Measurements from ENCODE around the gene LRCOL1. TPM values are rescaled to one million over a fixed set of nuclear protein-coding genes. Genes with fewer than 3 reads are reported as not detected.

LRCOL1 gene
- total RNA-seq, 2 experiments from 2014 or later, result not detected

DNA sequence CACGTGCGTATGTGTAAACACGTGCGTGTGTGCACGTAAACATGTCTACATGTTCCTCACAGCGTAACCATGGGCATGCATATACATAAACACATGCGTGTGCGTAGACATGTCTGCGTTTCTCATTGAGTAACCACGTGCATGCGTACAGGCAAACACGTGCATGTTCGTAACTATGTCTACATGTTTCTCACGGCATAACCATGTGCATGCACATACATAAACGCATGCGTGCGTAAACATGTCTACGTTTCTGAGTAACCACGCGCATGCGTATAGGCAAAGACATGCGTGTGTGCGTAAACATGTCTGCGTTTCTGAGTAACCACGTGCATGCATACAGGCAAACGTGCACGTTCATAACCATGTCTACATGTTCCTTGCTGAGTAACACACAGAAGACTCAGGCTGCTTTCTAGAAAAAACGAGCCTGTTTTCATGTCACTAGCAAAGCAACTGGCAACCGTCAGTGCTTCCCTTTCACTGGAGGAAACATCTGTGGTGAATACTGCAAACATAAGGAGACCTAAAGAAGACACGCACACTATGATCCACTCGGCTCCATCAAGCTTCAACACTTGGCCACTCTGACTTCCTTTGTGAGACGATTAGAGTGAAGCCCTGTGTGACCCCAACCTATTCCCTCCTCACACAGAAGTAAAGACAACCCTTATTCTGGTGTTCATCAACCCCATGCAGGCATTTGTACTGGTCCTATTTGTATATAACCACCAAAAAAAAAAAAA, 47.9 kb upstream of the LRCOL1 start:
- no peaks in the 10 kb centered on the region for H3K27me3 Mint-ChIP-seq

DNA sequence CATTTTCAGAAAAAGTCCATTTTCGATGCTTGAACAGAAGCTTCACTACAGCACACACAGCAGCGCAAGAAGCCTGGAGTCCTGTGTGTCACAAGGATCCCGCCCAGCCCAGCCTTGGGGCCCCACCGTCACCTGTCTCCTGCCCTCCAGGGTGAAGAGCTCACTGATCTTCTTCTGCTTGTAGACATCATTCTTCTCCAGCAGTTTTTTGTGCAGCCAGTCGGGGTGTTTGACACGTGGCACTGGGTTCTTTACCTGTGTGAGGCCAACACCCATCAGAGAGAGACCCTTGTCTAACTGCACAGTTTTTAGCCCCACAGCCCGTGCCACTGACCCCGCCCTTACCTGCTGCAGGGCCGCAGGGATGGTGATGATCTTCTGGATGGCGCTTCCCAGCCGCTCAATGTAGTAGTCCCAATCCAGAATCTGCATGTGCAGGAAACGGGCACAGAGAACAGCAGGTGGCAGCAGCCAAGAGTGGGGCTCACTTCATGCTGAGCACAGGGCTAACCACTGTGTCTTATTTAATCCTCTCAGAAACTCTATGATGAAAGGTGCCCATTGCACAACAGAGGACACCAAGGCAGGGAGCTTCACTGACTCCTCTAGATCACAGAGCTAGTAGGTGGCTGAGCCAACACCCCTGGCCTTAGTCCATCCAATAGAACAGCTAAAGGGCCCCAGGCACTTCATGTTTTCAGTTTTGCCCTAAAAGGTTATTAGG, 46.8 kb upstream of the LRCOL1 start:
- intact Hi-C loops (cut with DNase I, micrococcal nuclease), result no loop called here
- Mint-ChIP-seq H3K4me1 (ENCODE audit: low read depth) (peaks cover 18% of the 10 kb centered on the region), H3K27ac (no peak overlapping the region), H3K4me3 (no peak overlapping the region), H3K36me3 (ENCODE audit: low read depth) (peaks cover 90% of the 10 kb centered on the region), H3K9me3 (no peaks in the 10 kb centered on the region), H3K27me3 (no peaks in the 10 kb centered on the region)
- peaks cover 6% of the 10 kb centered on the region for H3K4me1 ChIP-seq (ENCODE audit: insufficient read depth, low read length)
- CTCF ChIA-PET, result no interaction called here
- H3K27me3 ChIP-seq (ENCODE audit: control insufficient read depth in 1 of 2, insufficient read depth in 2 of 2, low read length in 2 of 2), result no peaks in the 10 kb centered on the region
- ATAC-seq (ENCODE audit: poor library complexity), result no peak
- no peak overlapping the region for H3K27ac ChIP-seq (ENCODE audit: low read depth in 1 of 2, low read length in 2 of 2)
- POLR2A ChIA-PET, result no interaction called here
- H3K36me3 ChIP-seq (ENCODE audit: insufficient read depth, low read length), result peaks cover 90% of the 10 kb centered on the region
- H3K9me3 ChIP-seq (ENCODE audit: control insufficient read depth in 1 of 2, insufficient read depth in 1 of 2, low read length in 2 of 2), result no peaks in the 10 kb centered on the region
- no peak for DNase-seq
- H3K4me3 ChIP-seq (ENCODE audit: low read length), result no peak overlapping the region
- TF ChIP-seq, protein P1, sequence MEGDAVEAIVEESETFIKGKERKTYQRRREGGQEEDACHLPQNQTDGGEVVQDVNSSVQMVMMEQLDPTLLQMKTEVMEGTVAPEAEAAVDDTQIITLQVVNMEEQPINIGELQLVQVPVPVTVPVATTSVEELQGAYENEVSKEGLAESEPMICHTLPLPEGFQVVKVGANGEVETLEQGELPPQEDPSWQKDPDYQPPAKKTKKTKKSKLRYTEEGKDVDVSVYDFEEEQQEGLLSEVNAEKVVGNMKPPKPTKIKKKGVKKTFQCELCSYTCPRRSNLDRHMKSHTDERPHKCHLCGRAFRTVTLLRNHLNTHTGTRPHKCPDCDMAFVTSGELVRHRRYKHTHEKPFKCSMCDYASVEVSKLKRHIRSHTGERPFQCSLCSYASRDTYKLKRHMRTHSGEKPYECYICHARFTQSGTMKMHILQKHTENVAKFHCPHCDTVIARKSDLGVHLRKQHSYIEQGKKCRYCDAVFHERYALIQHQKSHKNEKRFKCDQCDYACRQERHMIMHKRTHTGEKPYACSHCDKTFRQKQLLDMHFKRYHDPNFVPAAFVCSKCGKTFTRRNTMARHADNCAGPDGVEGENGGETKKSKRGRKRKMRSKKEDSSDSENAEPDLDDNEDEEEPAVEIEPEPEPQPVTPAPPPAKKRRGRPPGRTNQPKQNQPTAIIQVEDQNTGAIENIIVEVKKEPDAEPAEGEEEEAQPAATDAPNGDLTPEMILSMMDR (IDR thresholded peaks at IDR 0.05), result no peak

More for the DNA sequence above, 47.9 kb upstream of the LRCOL1 start:
- no peak overlapping the region for H3K27ac Mint-ChIP-seq
- DNase-seq (no peak), ATAC-seq (ENCODE audit: poor library complexity) (no peak)
- Histone ChIP-seq H3K9me3 (ENCODE audit: control insufficient read depth in 1 of 2, insufficient read depth in 1 of 2, low read length in 2 of 2) (no peaks in the 10 kb centered on the region), H3K4me1 (ENCODE audit: insufficient read depth, low read length) (peaks cover 10% of the 10 kb centered on the region), H3K36me3 (ENCODE audit: insufficient read depth, low read length) (peaks cover 91% of the 10 kb centered on the region), H3K27me3 (ENCODE audit: control insufficient read depth in 1 of 2, insufficient read depth in 2 of 2, low read length in 2 of 2) (no peaks in the 10 kb centered on the region), H3K27ac (ENCODE audit: low read depth in 1 of 2, low read length in 2 of 2) (no peak overlapping the region), H3K4me3 (ENCODE audit: low read length) (no peak overlapping the region)
- H3K9me3 Mint-ChIP-seq, result no peaks in the 10 kb centered on the region
- POLR2A ChIA-PET, result no interaction called here
- peaks cover 92% of the 10 kb centered on the region for H3K36me3 Mint-ChIP-seq (ENCODE audit: low read depth)
- H3K4me1 Mint-ChIP-seq (ENCODE audit: low read depth), result peaks cover 28% of the 10 kb centered on the region
- TF ChIP-seq, protein P1 (IDR thresholded peaks at IDR 0.05), result no peak
- CTCF ChIA-PET, result no interaction called here
- intact Hi-C loops (cut with DNase I, micrococcal nuclease), result no loop called here
- no peak overlapping the region for H3K4me3 Mint-ChIP-seq

DNA sequence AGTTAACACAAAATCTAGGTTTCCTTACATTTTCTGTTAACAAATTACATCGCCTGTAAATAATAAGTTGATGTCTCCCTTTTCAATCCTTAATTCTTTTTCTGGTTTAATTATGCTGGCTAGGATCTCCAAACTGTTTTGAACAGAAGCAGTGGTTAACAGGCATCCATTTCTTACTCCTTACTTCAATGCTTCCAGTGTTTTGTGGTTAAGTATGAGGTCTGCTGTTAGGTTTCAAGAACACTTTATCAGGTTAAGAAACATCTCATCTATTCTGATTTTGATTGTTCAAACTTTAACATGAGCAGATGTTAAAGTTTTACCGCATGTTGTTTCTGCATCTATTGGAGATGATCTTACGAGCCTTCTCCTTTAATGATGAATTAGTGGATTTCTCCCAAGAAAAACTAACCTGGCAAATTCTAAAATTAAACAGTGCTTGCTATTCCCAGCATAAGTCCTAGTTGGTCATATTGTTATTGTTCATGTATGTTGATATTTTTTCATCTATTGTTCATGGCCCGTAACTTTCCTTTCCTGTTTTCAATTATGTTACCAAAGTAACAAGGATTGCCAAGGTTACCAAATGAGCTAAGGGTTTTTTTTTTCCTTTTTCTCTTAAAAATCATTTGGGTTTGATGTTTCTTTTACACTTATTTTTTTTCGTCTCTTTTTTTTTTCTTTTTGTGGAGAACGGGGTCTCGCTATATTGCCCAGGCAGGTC, 43.3 kb upstream of the LRCOL1 start:
- H3K27ac Mint-ChIP-seq, result no peak overlapping the region
- Histone ChIP-seq H3K4me1 (ENCODE audit: insufficient read depth, low read length) (no peaks in the 10 kb centered on the region), H3K27me3 (ENCODE audit: control insufficient read depth in 1 of 2, insufficient read depth in 2 of 2, low read length in 2 of 2) (no peaks in the 10 kb centered on the region), H3K27ac (ENCODE audit: low read depth in 1 of 2, low read length in 2 of 2) (no peak overlapping the region), H3K4me3 (ENCODE audit: low read length) (no peak overlapping the region), H3K36me3 (ENCODE audit: insufficient read depth, low read length) (peaks cover 66% of the 10 kb centered on the region), H3K9me3 (ENCODE audit: control insufficient read depth in 1 of 2, insufficient read depth in 1 of 2, low read length in 2 of 2) (no peaks in the 10 kb centered on the region)
- no peak overlapping the region for H3K4me3 Mint-ChIP-seq
- H3K9me3 Mint-ChIP-seq, result no peaks in the 10 kb centered on the region
- intact Hi-C loops (cut with DNase I, micrococcal nuclease), result no loop called here
- H3K27me3 Mint-ChIP-seq, result no peaks in the 10 kb centered on the region
- TF ChIP-seq, protein P1 (IDR thresholded peaks at IDR 0.05), result no peak
- ChIA-PET CTCF (interaction anchor here (1.5 kb wide), 1 partner anchor 12 kb away, joined by 3 read pairs; no protein-coding TSS in a partner anchor), POLR2A (no interaction called here)
- H3K4me1 Mint-ChIP-seq (ENCODE audit: low read depth), result no peaks in the 10 kb centered on the region
- peaks cover 91% of the 10 kb centered on the region for H3K36me3 Mint-ChIP-seq (ENCODE audit: low read depth)
- DNase-seq, result no peak
- ATAC-seq (ENCODE audit: poor library complexity), result no peak
